Measurements from ENCODE around the gene ZDHHC14. TPM values are rescaled to one million over a fixed set of nuclear protein-coding genes. Genes with fewer than 3 reads are reported as not detected.

The ZDHHC14 gene
- polyA plus RNA-seq, 2 of the 4 experiments (the other 2 are of a cell fraction), result 2.2 to 2.8 TPM

GRCh38 chr6:157513004-157513603, 132.1 kb downstream of the ZDHHC14 start:
- no peak for TF ChIP-seq ZC3H11A (IDR thresholded peaks at IDR 0.05)
- no peak for TF ChIP-seq SREBF2 (IDR thresholded peaks at IDR 0.05)
- no peak for TF ChIP-seq TP53 (CRISPR knock-in tag; IDR thresholded peaks at IDR 0.05)
- no peak for TF ChIP-seq HOXB5 (CRISPR knock-in tag; IDR thresholded peaks at IDR 0.05)
- TF ChIP-seq ZNF302 (CRISPR knock-in tag; IDR thresholded peaks at IDR 0.05), result no peak
- H3K4me2 ChIP-seq, result no peak overlapping the region
- H3K4me3 ChIP-seq, result no peak overlapping the region
- DNase-seq (ENCODE audit: low read depth in 1 of 2, low spot score in 1 of 2) (no peak), ATAC-seq (no peak), FAIRE-seq (no peak)
- ChIA-PET POLR2A (no interaction called here), CTCF (no interaction called here)
- no peak overlapping the region for H3K27ac ChIP-seq
- H3K4me1 ChIP-seq, result peaks cover 21% of the 10 kb centered on the region
- 66% methylated on average over 9 of the region's 9 CpGs for whole genome bisulfite sequencing (ENCODE audit: missing lambda C conversion rate)
- H3K9me3 ChIP-seq, result no peaks in the 10 kb centered on the region

GRCh38 chr6:157513619-157514485, 132.9 kb downstream of the ZDHHC14 start:
- Histone ChIP-seq H3K4me3 (no peak overlapping the region), H3K27ac (no peak overlapping the region), H3K4me1 (peaks cover 27% of the 10 kb centered on the region), H3K4me2 (no peak overlapping the region), H3K9me3 (no peaks in the 10 kb centered on the region)
- no peak for TF ChIP-seq ATOH8 (CRISPR knock-in tag; IDR thresholded peaks at IDR 0.05; ENCODE audit: low read depth)
- TF ChIP-seq JUN (IDR thresholded peaks at IDR 0.05), result no peak
- no peak for TF ChIP-seq KDM5A (IDR thresholded peaks at IDR 0.05)
- TF ChIP-seq HOXB5 (CRISPR knock-in tag; IDR thresholded peaks at IDR 0.05), result no peak
- TF ChIP-seq RCOR1 (IDR thresholded peaks at IDR 0.05; ENCODE audit: low read depth, low read length), result no peak
- TF ChIP-seq CTCF (IDR thresholded peaks at IDR 0.05), result no peak
- no peak for TF ChIP-seq MAFK (IDR thresholded peaks at IDR 0.05; ENCODE audit: partially characterized antibody)
- no peak for TF ChIP-seq ESRRA (IDR thresholded peaks at IDR 0.05; ENCODE audit: borderline replicate concordance, low read length)
- no peak for DNase-seq (ENCODE audit: low read depth in 1 of 2, low spot score in 1 of 2)
- WGBS (ENCODE audit: missing lambda C conversion rate), result 93% methylated on average over 12 of the region's 13 CpGs
- no peak for FAIRE-seq
- CTCF ChIA-PET, result no interaction called here
- no peak for ATAC-seq
- POLR2A ChIA-PET, result no interaction called here

GRCh38 chr6:157514659-157515496, 133.9 kb downstream of the ZDHHC14 start:
- Histone ChIP-seq H3K9me3 (no peaks in the 10 kb centered on the region), H3K4me1 (peaks cover 28% of the 10 kb centered on the region), H3K27ac (peak overlapping the region in 1 of 2 experiments; percentile 62; a peak in 2 of 6 replicates), H3K4me2 (peak overlapping the region; percentile 30; the same call in 2 of the 3 replicates), H3K4me3 (no peak overlapping the region)
- ATAC-seq, result peak; percentile 82 to 91
- ChIA-PET POLR2A (no interaction called here), CTCF (interaction anchor here (1.1 kb wide), 1 partner anchor 72 kb away, joined by 3 read pairs; no protein-coding TSS in a partner anchor)
- DNase-seq (ENCODE audit: low read depth in 1 of 2, low spot score in 1 of 2), result peak; percentile 47 to 55
- FAIRE-seq, result no peak
- TF ChIP-seq ATOH8 (CRISPR knock-in tag; IDR thresholded peaks at IDR 0.05; ENCODE audit: low read depth), result no peak
- no peak for TF ChIP-seq FOSL2 (IDR thresholded peaks at IDR 0.05)
- TF ChIP-seq FOSL2 (CRISPR knock-in tag; IDR thresholded peaks at IDR 0.05), result peak; percentile 72
- WGBS (ENCODE audit: missing lambda C conversion rate), result 70% methylated on average over 19 of the region's 19 CpGs

Measured in A549 (cell line).